ENCODE data around the gene NKX2-2. TPM values are rescaled to one million over a fixed set of nuclear protein-coding genes. Genes with fewer than 3 reads are reported as not detected.
"Not testable (repeated sequence)": the region's sequence is repeated elsewhere in the genome, so short reads cannot be mapped to it uniquely, and the experiment has no call there.

The NKX2-2 gene
- total RNA-seq, 1 experiment from 2014 or later: not detected

GRCh38 chr20:21496452-21496851 lies 17.4 kb downstream of the NKX2-2 start:
- Mint-ChIP-seq H3K4me1 (ENCODE audit: low read depth, unreplicated experiment) (no peaks in the 10 kb centered on the region), H3K4me3 (ENCODE audit: low read depth, unreplicated experiment) (no peak overlapping the region), H3K36me3 (ENCODE audit: insufficient read depth, unreplicated experiment) (no peaks in the 10 kb centered on the region), H3K9me3 (ENCODE audit: low read depth, unreplicated experiment) (no peaks in the 10 kb centered on the region), H3K27ac (ENCODE audit: unreplicated experiment) (no peak overlapping the region), H3K27me3 (ENCODE audit: unreplicated experiment) (peaks cover 8% of the 10 kb centered on the region)
- no TSS peak for BruUV-seq (replicated peaks)
- CTCF ChIA-PET: no interaction called here
- TF ChIP-seq, protein P1, sequence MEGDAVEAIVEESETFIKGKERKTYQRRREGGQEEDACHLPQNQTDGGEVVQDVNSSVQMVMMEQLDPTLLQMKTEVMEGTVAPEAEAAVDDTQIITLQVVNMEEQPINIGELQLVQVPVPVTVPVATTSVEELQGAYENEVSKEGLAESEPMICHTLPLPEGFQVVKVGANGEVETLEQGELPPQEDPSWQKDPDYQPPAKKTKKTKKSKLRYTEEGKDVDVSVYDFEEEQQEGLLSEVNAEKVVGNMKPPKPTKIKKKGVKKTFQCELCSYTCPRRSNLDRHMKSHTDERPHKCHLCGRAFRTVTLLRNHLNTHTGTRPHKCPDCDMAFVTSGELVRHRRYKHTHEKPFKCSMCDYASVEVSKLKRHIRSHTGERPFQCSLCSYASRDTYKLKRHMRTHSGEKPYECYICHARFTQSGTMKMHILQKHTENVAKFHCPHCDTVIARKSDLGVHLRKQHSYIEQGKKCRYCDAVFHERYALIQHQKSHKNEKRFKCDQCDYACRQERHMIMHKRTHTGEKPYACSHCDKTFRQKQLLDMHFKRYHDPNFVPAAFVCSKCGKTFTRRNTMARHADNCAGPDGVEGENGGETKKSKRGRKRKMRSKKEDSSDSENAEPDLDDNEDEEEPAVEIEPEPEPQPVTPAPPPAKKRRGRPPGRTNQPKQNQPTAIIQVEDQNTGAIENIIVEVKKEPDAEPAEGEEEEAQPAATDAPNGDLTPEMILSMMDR (IDR thresholded peaks at IDR 0.05; ENCODE audit: unreplicated experiment): no peak
- intact Hi-C loops (cut with micrococcal nuclease; ENCODE audit: unreplicated experiment): loop anchor here (10.0 kb wide), 1 partner anchor 632 kb away; no protein-coding TSS in a partner anchor
- DNase-seq: no peak

- no peaks in the 10 kb centered on the region for H3K36me3 Mint-ChIP-seq (ENCODE audit: insufficient read depth, unreplicated experiment)
- BruUV-seq (replicated peaks): no TSS peak
Observed at GRCh38 chr20:21493049-21493448, 20.8 kb downstream of the NKX2-2 start.

DNA sequence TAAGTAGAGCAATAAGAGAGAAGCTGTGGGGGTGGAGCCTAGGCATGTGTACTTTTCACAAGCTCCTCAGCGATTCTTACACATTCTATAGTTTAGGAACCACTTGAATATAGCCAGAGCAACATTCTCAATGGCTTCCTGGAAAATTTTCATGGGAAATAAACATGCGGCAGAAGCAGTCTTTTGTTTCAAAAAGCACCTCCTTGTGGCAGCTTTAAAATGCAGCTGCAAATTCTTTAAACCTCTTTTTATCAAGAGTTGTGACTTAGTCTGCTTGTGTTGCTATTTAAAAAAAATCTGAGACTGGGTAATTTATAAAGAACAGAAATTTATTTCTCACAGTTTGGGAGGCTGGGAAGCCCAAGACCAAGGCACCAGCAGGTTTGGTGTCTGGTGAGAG lies 23.8 kb downstream of the NKX2-2 start:
- Mint-ChIP-seq H3K36me3 (ENCODE audit: insufficient read depth, unreplicated experiment) (no peaks in the 10 kb centered on the region), H3K4me3 (ENCODE audit: low read depth, unreplicated experiment) (no peak overlapping the region), H3K9me3 (ENCODE audit: low read depth, unreplicated experiment) (no peaks in the 10 kb centered on the region), H3K27ac (ENCODE audit: unreplicated experiment) (no peak overlapping the region), H3K27me3 (ENCODE audit: unreplicated experiment) (peaks cover 13% of the 10 kb centered on the region), H3K4me1 (ENCODE audit: low read depth, unreplicated experiment) (no peaks in the 10 kb centered on the region)
- CTCF ChIA-PET: no interaction called here
- intact Hi-C loops (cut with micrococcal nuclease; ENCODE audit: unreplicated experiment): loop anchor here (10.0 kb wide), 1 partner anchor 625 kb away; no protein-coding TSS in a partner anchor
- no peak for DNase-seq
- TF ChIP-seq, protein P1 (IDR thresholded peaks at IDR 0.05; ENCODE audit: unreplicated experiment): no peak
- BruUV-seq (replicated peaks): no TSS peak

More at GRCh38 chr20:21493049-21493448, 20.8 kb downstream of the NKX2-2 start:
- Mint-ChIP-seq H3K4me1 (ENCODE audit: low read depth, unreplicated experiment) (no peaks in the 10 kb centered on the region), H3K9me3 (ENCODE audit: low read depth, unreplicated experiment) (no peaks in the 10 kb centered on the region), H3K4me3 (ENCODE audit: low read depth, unreplicated experiment) (no peak overlapping the region), H3K27ac (ENCODE audit: unreplicated experiment) (no peak overlapping the region), H3K27me3 (ENCODE audit: unreplicated experiment) (peaks cover 13% of the 10 kb centered on the region)
- DNase-seq: no peak
- intact Hi-C loops (cut with micrococcal nuclease; ENCODE audit: unreplicated experiment): loop anchor here (10.0 kb wide), 1 partner anchor 628 kb away; no protein-coding TSS in a partner anchor
- CTCF ChIA-PET: no interaction called here
- TF ChIP-seq, protein P1 (IDR thresholded peaks at IDR 0.05; ENCODE audit: unreplicated experiment): no peak

DNA sequence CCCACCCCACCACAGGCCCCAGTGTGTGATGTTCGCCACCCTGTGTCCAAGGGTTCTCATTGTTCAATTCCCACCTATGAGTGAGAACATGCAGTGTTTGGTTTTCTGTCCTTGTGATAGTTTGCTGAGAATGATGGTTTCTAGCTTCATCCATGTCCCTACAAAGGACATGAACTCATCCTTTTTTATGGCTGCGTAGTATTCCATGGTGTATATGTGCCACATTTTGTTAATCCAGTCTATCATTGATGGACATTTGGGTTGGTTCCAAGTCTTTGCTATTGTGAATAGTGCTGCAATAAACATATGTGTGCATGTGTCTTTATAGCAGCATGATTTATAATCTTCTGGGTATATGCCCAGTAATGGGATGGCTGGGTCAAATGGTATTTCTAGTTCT lies 33.7 kb downstream of the NKX2-2 start:
- BruUV-seq (replicated peaks); H3K4me3 Mint-ChIP-seq (ENCODE audit: low read depth, unreplicated experiment); H3K9me3 Mint-ChIP-seq (ENCODE audit: low read depth, unreplicated experiment); H3K4me1 Mint-ChIP-seq (ENCODE audit: low read depth, unreplicated experiment); intact Hi-C loops (cut with micrococcal nuclease; ENCODE audit: unreplicated experiment); CTCF ChIA-PET; DNase-seq; H3K27me3 Mint-ChIP-seq (ENCODE audit: unreplicated experiment); H3K36me3 Mint-ChIP-seq (ENCODE audit: insufficient read depth, unreplicated experiment); H3K27ac Mint-ChIP-seq (ENCODE audit: unreplicated experiment): not testable (repeated sequence)

DNA sequence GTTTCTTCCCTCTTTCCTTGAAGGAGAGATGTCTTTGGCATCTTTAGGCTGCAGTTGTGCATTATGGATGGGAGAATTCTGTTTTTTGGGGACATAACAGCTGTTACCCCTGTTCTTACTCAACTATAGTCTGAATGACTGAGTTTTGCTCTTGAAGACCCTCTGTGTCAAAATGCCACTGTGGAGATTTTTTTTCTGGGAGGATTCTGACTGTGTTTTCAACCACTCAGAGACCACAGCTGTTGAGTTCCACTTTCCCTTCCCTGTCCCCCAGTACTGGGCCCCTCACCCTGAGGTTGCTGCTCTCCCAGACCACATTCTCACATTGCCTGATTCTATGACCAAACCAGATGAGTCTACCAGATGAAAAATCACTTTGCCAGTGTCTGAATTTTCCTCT lies 48.1 kb downstream of the NKX2-2 start:
- BruUV-seq (replicated peaks): no TSS peak

More for the DNA sequence above, 48.1 kb downstream of the NKX2-2 start:
- H3K36me3 Mint-ChIP-seq (ENCODE audit: insufficient read depth, unreplicated experiment): no peaks in the 10 kb centered on the region
- TF ChIP-seq, protein P1 (IDR thresholded peaks at IDR 0.05; ENCODE audit: unreplicated experiment): no peak
- H3K4me3 Mint-ChIP-seq (ENCODE audit: low read depth, unreplicated experiment): no peak overlapping the region
- CTCF ChIA-PET: no interaction called here
- H3K27me3 Mint-ChIP-seq (ENCODE audit: unreplicated experiment): no peaks in the 10 kb centered on the region
- intact Hi-C loops (cut with micrococcal nuclease; ENCODE audit: unreplicated experiment): no loop called here
- no peak for DNase-seq
- no peaks in the 10 kb centered on the region for H3K9me3 Mint-ChIP-seq (ENCODE audit: low read depth, unreplicated experiment)
- H3K27ac Mint-ChIP-seq (ENCODE audit: unreplicated experiment): no peak overlapping the region
- no peaks in the 10 kb centered on the region for H3K4me1 Mint-ChIP-seq (ENCODE audit: low read depth, unreplicated experiment)

Data from Calu3 (cell line).